HG03469 (cell line): ENCODE measurements around the gene FAM228B.
"Not testable (repeated sequence)": the region's sequence is repeated elsewhere in the genome, so short reads cannot be mapped to it uniquely, and the experiment has no call there.

Experiments used
- ATAC-seq: cut with Tn5 transposase; IDR thresholded peaks from one replicate; pipeline ENCODE4 v1.9.1; 2021; ENCODE audit warnings: mild to moderate bottlenecking, moderate library complexity, moderate number of reproducible peaks; ENCODE audit not compliant: unreplicated experiment

The FAM228B gene

DNA sequence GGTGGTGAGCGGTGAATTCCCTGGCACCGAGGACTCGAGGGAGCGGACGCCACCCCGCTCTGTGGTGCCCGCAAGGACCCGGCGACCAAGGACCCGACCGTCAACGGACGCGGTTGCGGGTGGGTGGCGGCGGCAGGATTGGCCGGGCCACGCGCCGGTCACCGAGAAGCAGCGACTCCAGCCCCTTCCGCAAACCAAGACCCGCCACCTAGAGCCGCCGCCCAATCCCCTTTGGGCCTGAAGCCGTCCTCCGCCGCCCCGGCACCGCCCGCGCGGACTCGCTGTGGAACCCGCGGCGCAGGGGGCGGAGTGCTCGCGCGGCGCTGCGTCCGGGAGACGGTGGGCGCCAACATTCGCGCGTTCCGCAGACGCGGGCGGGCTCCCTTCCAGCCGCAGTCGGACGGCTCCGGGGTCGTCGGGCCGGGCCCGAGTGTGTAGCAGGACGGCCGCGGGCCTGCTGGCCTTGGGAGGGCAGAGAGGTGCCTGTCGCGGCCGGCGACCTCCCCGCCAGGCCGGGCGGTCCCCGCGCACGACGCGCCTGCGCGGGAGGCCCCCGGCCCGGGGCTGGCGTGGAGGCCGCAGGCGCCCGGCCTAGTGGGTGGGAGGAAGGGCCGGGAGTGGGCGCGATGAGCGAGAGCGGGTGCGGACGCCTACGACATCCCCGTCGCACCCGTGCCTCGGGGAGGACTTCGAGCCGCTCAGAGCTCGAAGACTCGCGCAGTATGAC is at the start of gene FAM228B, which contains the start of gene PFN4:
Gene FAM228B, plus strand, starts transcription at position 275 of the 727 bp plus-strand sequence. CDS start 893 bp downstream, outside the sequence.
Gene PFN4, minus strand, starts transcription at position 140 of the 727 bp plus-strand sequence. CDS start 799 bp downstream, outside the sequence.
- peak; percentile 75 for ATAC-seq

- no peak for ATAC-seq
Observed at GRCh38 chr2:24073816-24074215, 49.5 kb upstream of the FAM228B start.

DNA sequence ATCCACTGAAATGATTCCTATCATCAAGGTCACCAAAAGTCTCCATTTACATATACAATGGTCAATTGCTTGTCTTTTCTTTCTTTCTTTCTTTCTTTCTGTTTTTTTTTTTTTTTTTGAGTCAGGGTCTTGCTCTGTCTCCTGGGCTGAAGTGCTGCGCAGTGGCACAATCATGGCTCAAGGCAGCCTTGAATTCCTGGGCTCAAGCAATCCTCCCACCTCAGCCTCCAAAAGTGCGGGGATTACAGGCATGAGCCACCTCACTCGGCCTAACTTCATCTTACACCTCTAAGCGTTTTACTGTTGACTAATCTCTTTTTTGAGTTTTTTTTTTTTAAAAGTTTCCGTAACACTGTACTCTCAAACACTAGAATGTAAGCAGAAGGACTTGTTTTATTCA is 48.0 kb upstream of the FAM228B start:
- ATAC-seq, result no peak

- ATAC-seq, result peak; percentile 91
Observed at GRCh38 chr2:24075915-24076848, 47.1 kb upstream of the FAM228B start, which contains the start of gene SF3B6. Gene SF3B6, minus strand, starts transcription at chr2:24076326. Its CDS starts 97 bp downstream, at chr2:24076229.

DNA sequence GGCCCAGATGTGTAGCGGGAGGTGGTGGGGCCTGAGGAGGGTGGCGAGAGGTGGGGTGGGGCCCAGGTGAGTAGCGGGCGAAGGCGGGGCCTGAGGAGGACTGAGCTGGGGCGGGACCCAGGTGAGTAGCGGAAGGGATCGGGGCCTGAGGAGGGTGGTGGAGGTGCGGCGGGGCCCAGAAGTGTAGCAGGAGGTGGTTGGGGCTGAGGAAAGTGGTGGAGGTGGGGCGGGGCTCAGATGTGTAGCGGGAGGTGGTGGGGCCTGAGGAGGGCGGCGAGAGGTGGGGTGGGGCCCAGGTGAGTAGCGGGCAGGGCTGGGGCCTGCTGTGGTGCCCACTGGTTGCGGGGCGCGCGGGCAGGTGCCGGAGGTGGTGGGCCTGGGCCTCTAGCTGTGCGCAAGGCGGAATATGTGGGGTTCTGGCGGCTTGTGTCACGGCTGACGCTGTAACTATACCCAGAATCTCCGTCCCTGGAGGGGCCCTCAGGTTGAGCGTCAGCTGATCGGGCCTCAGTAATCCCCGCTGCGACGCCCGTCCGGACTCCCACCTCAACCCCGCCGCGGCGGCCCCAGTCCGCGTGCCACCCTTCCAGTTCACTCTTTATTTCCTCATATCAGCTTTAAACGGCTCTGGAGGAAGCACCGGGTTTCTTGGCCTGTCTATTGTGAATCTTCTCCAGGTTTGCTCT is 46.3 kb upstream of the FAM228B start:
- no peak for ATAC-seq

DNA sequence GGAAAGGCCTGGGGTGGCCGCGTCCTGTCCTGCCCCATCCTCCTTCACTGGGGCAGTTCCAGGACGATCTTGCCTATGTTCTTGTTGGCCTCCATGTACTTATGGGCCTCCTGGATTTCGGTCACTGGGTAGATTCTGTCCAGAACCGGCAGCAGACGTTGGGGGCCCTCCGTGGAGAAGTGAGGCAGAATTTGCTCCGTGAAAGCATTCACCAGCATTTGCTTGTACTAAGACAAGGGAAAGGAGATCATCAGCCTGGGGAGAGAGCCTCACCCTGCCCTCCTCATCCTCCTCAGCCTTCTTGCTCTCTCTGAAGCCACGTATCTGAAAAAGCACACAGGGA is 45.8 kb upstream of the FAM228B start:
- no peak for ATAC-seq

DNA sequence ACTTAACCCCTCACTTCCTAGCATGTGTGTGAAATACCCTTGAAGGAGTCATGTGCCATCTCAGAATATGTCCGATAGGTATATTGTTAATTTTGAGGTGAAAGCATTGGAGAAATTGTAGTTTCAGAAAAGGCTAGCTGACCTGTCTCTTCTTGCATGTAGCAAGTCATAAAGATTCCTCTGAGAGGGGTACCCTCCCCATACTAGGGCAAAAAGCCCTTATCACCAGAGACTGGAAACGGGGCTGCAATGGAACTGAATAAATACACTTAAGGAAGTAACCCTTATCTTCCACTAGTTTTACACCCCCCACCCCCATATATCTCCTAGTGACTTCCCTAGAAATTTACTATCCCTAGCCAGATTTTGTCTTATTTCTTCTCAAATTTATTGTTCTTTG is 45.4 kb upstream of the FAM228B start:
- ATAC-seq, result no peak

DNA sequence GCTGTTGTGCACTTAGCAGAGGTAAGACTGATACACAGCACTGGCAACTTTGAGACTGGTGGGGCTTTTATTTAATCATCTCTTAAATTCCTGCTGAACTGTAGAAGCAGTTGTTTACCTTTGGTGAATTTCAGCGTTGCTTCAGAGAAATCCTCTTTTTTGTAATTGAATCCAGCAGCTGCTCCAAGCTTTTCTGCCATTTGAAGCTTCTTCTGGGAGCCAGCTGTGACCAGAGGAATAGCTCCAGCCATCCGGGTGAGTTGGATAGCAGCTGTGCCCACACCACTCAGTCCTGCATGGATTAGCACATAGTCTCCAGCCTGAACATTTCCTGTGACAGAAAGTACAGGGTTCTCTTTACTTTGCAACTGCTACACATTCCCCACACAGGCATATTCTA is 42.6 kb upstream of the FAM228B start:
- no peak for ATAC-seq

- ATAC-seq, result no peak
Observed at GRCh38 chr2:24082787-24083566, 40.3 kb upstream of the FAM228B start.

DNA sequence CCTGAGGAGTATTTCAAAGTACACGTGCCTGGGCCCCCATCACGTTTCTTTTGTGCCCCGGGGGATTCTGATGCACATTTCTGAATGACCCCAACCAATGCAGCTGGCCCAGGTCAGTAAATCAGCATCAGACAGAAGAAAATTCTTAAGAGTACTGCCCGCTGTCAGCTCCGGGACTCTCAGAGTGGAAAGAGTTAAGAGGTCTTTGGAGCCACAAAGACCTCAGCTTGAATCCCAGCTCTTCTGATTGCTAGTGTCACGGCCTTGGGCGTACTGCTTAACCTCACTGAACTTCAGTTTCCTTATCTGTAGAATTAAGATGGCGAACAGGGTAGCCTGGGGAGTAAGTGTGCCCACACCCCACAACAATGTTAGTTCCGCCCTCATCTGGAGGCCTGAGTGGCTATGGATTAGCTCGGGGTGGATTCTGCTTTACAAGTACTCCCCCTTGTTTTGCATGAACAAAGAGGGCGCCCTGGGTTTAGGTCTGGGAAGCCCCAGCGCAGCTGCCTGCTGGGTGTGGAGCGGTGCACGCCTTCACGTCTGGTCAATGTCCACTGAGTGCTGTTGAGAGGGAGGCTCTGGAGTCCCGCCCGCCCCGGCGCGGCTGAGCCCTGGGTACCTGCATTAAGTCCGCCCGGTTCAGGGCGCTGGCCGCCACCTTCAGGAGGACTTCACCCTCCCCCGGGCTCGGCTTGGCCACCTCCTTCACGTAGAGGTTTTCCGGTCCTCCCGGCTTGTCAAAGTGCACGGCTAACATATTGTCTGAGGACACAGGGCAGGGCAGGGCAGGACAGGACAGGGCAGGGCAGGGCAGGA is 39.5 kb upstream of the FAM228B start:
- peak; percentile 78 for ATAC-seq

DNA sequence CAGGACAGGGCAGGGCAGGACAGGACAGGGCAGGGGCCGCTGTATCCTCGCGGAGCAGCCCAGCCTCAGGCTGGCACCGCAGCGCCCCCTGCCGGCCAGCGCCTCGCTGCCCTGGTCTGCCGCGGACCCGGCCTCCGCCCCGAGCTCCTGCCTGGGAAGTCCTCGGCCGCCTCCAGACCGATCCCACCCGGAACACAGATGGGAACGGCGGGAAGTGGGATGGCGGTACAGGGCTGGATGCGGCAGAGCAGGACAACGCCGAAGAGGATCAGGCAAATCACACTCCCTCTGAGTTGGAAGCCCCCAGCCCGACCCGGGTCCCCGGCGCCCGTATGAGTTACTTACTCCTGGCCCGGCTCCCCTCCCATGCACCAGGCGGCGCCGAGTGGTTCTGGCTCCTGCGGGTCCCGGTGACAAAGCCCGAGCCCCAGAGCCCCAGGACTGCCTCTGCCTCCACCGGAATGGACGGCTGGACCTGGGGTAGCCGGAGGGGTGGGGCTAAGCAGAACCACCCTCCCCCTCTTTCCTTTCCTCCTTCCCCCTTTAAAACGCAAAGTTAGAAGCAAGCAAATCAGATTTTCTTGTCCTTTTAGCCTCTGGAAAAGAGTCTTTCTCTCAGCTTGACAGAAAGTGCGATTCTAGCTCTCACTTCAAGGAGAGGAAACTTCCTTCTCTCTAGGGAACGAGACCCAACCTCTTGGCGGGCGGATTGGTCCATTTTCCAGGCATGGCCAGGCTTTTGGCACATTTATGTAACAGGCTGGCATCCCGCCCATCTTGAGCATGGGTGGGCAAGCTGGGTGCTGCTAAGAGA is 38.7 kb upstream of the FAM228B start, which contains the start of gene TP53I3:
Gene TP53I3, minus strand, starts transcription at position 449 of the 814 bp plus-strand sequence. CDS start 508 bp downstream, outside the sequence.
- ATAC-seq, result peak; percentile 42

DNA sequence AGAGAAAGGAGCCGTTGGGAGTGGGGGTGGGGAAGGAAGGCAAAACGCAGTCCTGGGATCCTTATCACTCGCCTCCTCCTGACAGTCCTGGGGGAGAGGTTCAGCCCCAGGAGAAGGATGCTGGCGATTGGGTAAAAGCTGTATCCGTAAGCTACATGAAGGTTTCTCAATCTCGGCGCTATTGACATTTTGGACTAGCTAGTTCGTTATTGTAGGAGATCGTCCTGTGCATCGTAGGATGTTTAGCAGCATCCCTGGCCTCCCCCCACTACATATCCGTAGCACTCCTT is 38.1 kb upstream of the FAM228B start:
- no peak for ATAC-seq

DNA sequence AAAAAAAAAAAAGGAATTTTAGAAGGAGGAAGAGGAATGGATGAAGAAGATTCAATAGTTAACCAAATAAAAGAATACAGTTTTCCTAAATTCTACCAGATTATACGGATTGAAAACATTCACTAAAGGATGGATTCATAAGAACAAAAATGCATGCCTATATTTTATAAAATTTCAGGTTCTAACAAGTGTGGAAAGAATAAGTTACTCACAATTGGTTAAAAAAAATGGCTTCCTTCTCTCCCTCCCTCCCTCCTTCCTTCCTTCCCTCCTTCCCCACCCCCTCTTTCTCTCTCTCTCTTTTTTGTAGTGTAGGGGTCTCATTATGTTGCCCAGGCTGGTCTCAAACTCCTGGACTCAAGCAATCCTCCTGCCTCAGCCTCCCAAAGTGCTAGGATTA is 37.0 kb upstream of the FAM228B start:
- ATAC-seq, result no peak

DNA sequence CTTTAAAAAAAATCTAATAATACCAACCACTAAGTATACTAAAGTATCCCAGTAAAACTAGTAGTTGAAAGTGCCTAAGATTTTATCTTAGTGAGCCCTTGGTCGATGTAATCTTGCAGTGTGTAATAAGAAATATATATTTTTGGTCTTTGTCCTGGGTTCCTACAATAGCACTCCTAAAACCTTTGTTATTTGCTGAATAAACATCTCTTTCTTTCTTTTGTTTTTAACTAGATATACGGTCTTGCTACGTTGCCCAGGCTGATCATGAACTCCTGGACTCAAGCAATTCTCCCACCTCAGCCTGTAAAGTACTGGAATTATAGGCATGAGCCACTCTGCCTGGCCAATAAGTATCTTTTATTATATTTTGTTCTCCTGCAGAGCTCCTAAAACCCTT is 36.2 kb upstream of the FAM228B start:
- no peak for ATAC-seq

GRCh38 chr2:24088821-24089359 is 34.4 kb upstream of the FAM228B start:
- no peak for ATAC-seq

DNA sequence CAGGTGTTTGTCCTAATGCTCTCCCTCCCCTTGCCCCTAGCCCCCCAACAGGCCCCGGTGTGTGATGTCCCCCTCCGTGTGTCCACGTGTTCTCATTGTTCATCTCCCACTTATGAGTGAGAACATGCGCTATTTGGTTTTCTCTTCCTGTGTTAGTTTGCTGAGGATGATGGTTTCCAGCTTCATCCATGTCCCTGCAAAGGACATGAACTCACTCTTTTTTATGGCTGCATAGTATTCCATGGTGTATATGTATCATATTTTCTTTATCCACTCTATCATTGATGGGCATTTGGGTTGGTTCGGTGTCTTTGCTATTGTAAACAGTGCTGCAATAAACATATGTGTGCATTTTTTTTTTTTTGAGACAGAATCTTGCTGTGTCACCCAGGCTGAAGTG is 30.0 kb upstream of the FAM228B start:
- not testable (repeated sequence) for ATAC-seq

- not testable (repeated sequence) for ATAC-seq
Observed at GRCh38 chr2:24095171-24095677, 28.0 kb upstream of the FAM228B start.

GRCh38 chr2:24100732-24101131 is 22.5 kb upstream of the FAM228B start:
- not testable (repeated sequence) for ATAC-seq
